Neural cell (in vitro differentiated cells): ENCODE results near the gene RPS6KA2.

Source experiments
- CTCF ChIP-seq: fragments of 450-650 bp; IDR thresholded peaks from 2 replicates; pipeline ENCODE4 v1.5.1; 2014; ENCODE audit warnings: antibody characterized with exemption, mild to moderate bottlenecking, moderate library complexity; ENCODE audit not compliant: poor library complexity, severe bottlenecking
- EZH2 ChIP-seq: fragments of 200-600, 300-800 bp; shearing (Covaris generic), sonication (generic); IDR thresholded peaks from 2 replicates; pipeline ENCODE4 v1.6.1; 2014; ENCODE audit warnings: antibody characterized with exemption, low read length, borderline replicate concordance, mild to moderate bottlenecking; ENCODE audit not compliant: insufficient read depth, poor library complexity, severe bottlenecking
- POLR2AphosphoS5 ChIP-seq: IDR thresholded peaks from 2 replicates; pipeline ENCODE4 v1.6.1; 2012
- TAF1 ChIP-seq: IDR thresholded peaks from 2 replicates; pipeline ENCODE4 v1.6.1; 2012; ENCODE audit warnings: low read depth

- TF ChIP-seq CTCF = no peak
- no peak for TF ChIP-seq EZH2
- no peak for TF ChIP-seq TAF1
- TF ChIP-seq POLR2AphosphoS5 = no peak
Observed at GRCh38 chr6:166546653-166547052, 80.4 kb downstream of the RPS6KA2 start.
